NCI-H128 (cell line): Measurements from ENCODE around the gene WWOX.
"Not testable (repeated sequence)": the region's sequence is repeated elsewhere in the genome, so short reads cannot be mapped to it uniquely, and the experiment has no call there.

ENCODE experiments used
- DNase-seq: peaks from one replicate; lab custom pipeline; 2025; ENCODE audit not compliant: unreplicated experiment; lab: John Stamatoyannopoulos, UW

Gene WWOX

GRCh38 chr16:79209308-79209707 lies 1109.9 kb downstream of the WWOX start:
- no peak for DNase-seq

DNA sequence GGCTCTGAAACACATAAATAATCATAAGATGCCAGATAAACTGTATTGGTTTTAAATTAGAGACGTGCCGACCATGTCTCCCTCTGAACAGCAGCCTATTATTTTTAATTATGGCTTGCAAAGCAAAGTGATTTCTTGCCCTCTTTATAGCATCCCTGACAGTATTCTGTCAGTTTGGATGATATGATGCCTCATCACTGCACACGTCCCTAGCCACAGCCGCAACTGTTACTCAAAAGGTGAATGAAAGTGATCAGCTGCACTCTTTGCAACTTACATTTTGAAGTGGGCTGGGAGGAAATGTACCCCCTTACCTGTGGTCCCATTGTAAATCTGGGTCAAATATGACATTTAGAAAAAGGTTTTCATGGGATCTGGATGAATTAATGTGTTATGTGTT lies 1111.2 kb downstream of the WWOX start:
- DNase-seq: no peak

DNA sequence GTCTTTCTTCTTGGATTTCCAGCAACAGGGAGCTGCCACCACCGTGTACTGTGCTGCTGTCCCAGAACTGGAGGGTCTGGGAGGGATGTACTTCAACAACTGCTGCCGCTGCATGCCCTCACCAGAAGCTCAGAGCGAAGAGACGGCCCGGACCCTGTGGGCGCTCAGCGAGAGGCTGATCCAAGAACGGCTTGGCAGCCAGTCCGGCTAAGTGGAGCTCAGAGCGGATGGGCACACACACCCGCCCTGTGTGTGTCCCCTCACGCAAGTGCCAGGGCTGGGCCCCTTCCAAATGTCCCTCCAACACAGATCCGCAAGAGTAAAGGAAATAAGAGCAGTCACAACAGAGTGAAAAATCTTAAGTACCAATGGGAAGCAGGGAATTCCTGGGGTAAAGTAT lies 1112.1 kb downstream of the WWOX start:
- DNase-seq: no peak

DNA sequence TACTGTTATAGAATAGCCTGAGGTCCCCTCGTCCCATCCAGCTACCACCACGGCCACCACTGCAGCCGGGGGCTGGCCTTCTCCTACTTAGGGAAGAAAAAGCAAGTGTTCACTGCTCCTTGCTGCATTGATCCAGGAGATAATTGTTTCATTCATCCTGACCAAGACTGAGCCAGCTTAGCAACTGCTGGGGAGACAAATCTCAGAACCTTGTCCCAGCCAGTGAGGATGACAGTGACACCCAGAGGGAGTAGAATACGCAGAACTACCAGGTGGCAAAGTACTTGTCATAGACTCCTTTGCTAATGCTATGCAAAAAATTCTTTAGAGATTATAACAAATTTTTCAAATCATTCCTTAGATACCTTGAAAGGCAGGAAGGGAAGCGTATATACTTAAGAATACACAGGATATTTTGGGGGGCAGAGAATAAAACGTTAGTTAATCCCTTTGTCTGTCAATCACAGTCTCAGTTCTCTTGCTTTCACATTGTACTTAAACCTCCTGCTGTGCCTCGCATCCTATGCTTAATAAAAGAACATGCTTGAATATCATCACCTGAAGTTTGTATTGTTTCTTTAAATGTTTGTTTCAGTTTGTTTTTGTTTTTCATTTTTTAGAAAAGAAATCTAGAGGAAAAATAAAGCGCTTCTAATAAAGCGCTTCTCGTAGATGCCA lies 1112.8 kb downstream of the WWOX start:
- DNase-seq: no peak

GRCh38 chr16:79213214-79213613 lies 1113.8 kb downstream of the WWOX start:
- no peak for DNase-seq

GRCh38 chr16:79215289-79215688 lies 1115.8 kb downstream of the WWOX start:
- DNase-seq: no peak

DNA sequence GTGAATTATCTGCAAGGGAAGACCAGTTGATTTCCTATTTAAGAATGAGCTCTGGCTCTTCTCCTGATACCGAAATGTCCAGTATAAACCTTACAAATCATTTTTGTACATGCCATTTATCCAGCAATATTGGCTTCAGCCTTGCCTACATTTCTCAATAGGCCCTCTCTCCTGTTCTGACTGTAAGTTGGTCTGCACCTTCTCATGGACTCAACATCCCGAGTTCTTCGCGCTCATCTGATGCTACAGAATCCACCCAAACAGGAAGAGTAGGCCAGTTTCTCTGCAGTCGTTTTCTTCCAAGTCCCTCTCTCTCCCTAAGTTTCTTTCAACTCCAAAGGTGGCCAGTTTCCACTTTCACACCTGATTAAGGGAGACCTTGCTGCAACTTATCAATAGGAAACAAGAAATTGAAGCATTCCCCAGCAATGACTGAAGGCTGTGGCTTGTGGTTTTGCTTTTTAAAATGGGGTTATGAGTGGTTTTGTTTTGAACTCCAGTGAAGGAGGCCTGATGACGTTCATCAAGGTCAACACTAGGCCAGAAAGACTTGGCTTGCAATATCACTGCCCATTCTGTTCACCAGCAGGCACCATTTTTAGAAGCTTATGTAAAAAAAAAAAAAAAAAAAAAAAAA lies 1118.0 kb downstream of the WWOX start:
- DNase-seq: no peak

- DNase-seq: no peak
Observed at GRCh38 chr16:79218351-79218750, 1118.9 kb downstream of the WWOX start.

DNA sequence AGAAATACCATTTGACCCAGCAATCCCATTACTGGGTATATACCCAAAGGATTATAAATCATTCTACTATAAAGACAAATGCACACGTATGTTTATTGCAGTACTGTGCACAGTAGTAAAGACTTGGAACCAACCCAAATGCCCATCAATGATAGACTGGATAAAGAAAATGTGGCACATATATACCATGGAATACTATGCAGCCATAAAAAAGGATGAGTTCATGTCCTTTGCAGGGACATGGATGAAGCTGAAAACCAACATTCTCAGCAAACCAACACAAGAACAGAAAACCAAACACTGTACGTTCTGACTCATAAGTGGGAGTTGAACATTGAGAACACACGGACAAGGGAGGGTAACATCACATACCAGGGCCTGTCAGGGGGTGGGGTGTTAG lies 1126.5 kb downstream of the WWOX start:
- DNase-seq: not testable (repeated sequence)

DNA sequence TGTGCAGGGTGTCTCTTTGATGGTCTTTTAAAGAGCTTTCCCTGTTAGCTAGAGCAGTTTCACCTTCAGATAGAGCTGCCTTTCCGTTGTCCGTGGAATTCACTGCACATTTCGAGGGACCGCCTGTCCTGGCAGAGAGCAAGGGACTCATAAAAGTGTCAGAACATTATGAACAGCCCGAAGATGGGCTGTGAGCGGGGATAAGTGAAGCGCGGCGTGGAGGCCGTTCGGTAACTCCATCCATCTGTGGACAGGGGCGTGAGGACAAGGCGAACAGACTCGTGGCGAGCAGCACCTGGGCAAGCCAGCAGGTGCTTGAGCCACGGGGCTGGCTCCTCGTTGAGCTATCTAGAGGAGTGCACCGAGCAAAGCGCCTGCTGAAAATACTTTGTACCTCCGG lies 1129.9 kb downstream of the WWOX start:
- no peak for DNase-seq

GRCh38 chr16:79245700-79246099 lies 1146.2 kb downstream of the WWOX start:
- DNase-seq: not testable (repeated sequence)

DNA sequence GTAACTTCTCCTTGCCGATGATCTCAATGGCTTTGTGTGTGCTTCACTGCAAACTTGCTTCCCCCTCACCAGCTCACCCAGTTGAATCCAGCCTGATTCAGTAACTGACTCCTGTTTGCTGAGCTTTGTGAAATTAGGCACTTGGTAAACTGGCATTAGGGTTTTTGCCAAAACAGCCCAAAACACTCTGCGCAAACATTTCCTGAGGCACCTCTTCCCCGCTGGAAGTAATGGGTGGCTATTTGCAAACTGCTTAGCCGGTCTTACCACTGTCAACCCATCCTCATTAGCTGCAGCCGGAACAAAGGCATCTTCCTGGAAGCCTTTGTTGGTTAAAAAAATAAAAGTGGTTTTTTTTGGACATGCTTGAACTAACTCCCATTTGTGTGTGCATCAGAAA lies 1147.9 kb downstream of the WWOX start:
- no peak for DNase-seq

GRCh38 chr16:79248351-79248750 lies 1148.9 kb downstream of the WWOX start:
- DNase-seq: no peak

DNA sequence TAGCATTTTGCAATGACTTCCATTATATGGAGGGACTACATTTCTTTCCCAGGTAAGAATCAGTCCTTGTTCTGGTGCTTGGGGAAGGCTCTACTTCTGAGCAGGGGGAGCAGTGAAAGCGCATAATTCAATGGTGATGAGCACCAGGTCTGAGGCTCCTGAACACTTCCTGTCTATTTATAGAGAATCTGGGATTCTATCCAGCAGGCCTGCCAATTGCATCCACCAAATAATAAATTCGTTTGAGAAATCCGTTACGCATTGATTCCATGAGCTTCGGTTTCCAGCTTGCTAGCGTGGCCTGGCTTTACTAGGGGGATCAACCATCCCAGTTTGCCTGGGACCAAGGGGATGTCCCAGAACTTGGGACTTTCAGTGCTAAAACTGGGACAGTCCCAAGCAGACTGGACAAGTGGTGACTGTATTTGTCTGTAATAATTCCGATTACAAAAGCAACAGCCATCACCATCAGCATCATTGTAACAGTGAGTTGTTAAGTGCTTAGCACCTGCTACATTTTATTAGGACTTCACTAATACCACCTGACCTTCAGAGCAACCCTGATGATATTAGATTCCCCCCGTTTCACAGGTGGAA lies 1151.1 kb downstream of the WWOX start:
- DNase-seq: no peak

- DNase-seq: no peak
Observed at GRCh38 chr16:79253100-79253631, 1153.7 kb downstream of the WWOX start.

- no peak for DNase-seq
Observed at GRCh38 chr16:79257953-79258490, 1158.6 kb downstream of the WWOX start.

GRCh38 chr16:79260890-79261289 lies 1161.4 kb downstream of the WWOX start:
- not testable (repeated sequence) for DNase-seq

GRCh38 chr16:79261481-79261940 lies 1162.1 kb downstream of the WWOX start:
- no peak for DNase-seq

GRCh38 chr16:79261944-79262552 lies 1162.6 kb downstream of the WWOX start:
- DNase-seq: no peak
